HEK293 (cell line): ENCODE results near the gene MBD6.
A peak's percentile ranks its signal among the peaks of the same experiment; 100 is the strongest.

Experiments
- CTCF ChIA-PET: fragments of 350-600 bp; formaldehyde crosslinking; extraction: SDS; loops from one replicate; lab custom pipeline; 2021; ENCODE audit warnings: antibody characterized with exemption; lab: Yijun Ruan, JAX
- POLR2A ChIA-PET: fragments of 300-600 bp; formaldehyde crosslinking; extraction: SDS; loops from one replicate; lab custom pipeline; 2020; ENCODE audit warnings: antibody characterized with exemption, inconsistent platforms; lab: Yijun Ruan, JAX
- H3K27ac ChIP-seq: fragments of 200-500 bp; sonication (Bioruptor generic); 2 replicates; pipeline ENCODE4 v1.5.1; 2014; ENCODE audit warnings: low read depth, low read length, control low read depth, inconsistent platforms; ENCODE audit errors: extremely low read depth
- H3K36me3 ChIP-seq, 2 experiments: fragments of 200-500 bp in 1 of 2; sonication (Bioruptor generic) in 1 of 2; 1 replicate in 1 of 2; 2 replicates in 1 of 2; pipeline ENCODE4 v1.5.1; 2014 to 2017; ENCODE audit warnings: inconsistent platforms in 2 of 2, low read length in 2 of 2; ENCODE audit not compliant: control insufficient read depth in 2 of 2, insufficient read depth in 1 of 2
- H3K4me1 ChIP-seq: fragments of 200-500 bp; sonication (Bioruptor generic); 2 replicates; pipeline ENCODE4 v1.5.1; 2014; ENCODE audit warnings: mild to moderate bottlenecking, low read length, inconsistent platforms; ENCODE audit not compliant: control insufficient read depth, insufficient read depth
- H3K4me3 ChIP-seq: 2 replicates; pipeline ENCODE4 v1.5.1; 2011; ENCODE audit warnings: low read depth, mild to moderate bottlenecking, control low read depth, low read length, moderate library complexity
- H3K9me3 ChIP-seq: fragments of 200-500 bp; sonication (Bioruptor generic); 2 replicates; pipeline ENCODE4 v1.5.1; 2014; ENCODE audit warnings: low read depth, low read length, inconsistent platforms; ENCODE audit not compliant: control insufficient read depth, insufficient read depth
- FEZF1 ChIP-seq: fragments of 450-650 bp; formaldehyde crosslinking; IDR thresholded peaks from 2 replicates; pipeline ENCODE4 v1.5.1; 2016; ENCODE audit warnings: missing biosample characterization, missing genetic modification characterization
- GLI2 ChIP-seq: fragments of 450-650 bp; formaldehyde crosslinking; IDR thresholded peaks from 2 replicates; pipeline ENCODE4; 2017; ENCODE audit warnings: missing biosample characterization, missing genetic modification characterization, low read depth, borderline replicate concordance
- GLIS1 ChIP-seq: fragments of 450-650 bp; formaldehyde crosslinking; IDR thresholded peaks from 2 replicates; pipeline ENCODE4 v1.5.1; 2016; ENCODE audit warnings: missing biosample characterization, missing genetic modification characterization
- GLIS2 ChIP-seq: fragments of 450-650 bp; formaldehyde crosslinking; IDR thresholded peaks from 2 replicates; pipeline ENCODE4 v1.5.1; 2016; ENCODE audit warnings: missing biosample characterization, missing genetic modification characterization
- HOXD13 ChIP-seq: sonication (generic); formaldehyde crosslinking; IDR thresholded peaks from 2 replicates; pipeline ENCODE4 v1.8.0; 2022; ENCODE audit warnings: missing genetic modification reagents, borderline replicate concordance
- IKZF3 ChIP-seq: fragments of 450-650 bp; IDR thresholded peaks from 2 replicates; pipeline ENCODE4 v1.5.0; 2018; ENCODE audit warnings: missing biosample characterization, mild to moderate bottlenecking, missing genetic modification characterization, moderate library complexity
- MZF1 ChIP-seq: fragments of 450-650 bp; formaldehyde crosslinking; IDR thresholded peaks from 2 replicates; pipeline ENCODE4 v1.5.1; 2017; ENCODE audit warnings: missing biosample characterization, missing genetic modification characterization, borderline replicate concordance
- PRDM1 ChIP-seq: fragments of 450-650 bp; formaldehyde crosslinking; IDR thresholded peaks from 2 replicates; pipeline ENCODE4; 2016; ENCODE audit warnings: missing biosample characterization, missing genetic modification characterization
- WT1 ChIP-seq: fragments of 450-650 bp; formaldehyde crosslinking; IDR thresholded peaks from 2 replicates; pipeline ENCODE4 v1.5.1; 2016; ENCODE audit warnings: missing biosample characterization, missing genetic modification characterization
- ZBTB8A ChIP-seq: fragments of 450-650 bp; formaldehyde crosslinking; IDR thresholded peaks from 2 replicates; pipeline ENCODE4 v1.5.1; 2016; ENCODE audit warnings: missing biosample characterization, missing genetic modification characterization
- ZNF121 ChIP-seq: fragments of 450-650 bp; formaldehyde crosslinking; IDR thresholded peaks from 2 replicates; pipeline ENCODE4 v1.5.1; 2016; ENCODE audit warnings: missing biosample characterization, missing genetic modification characterization
- ZNF266 ChIP-seq: fragments of 450-650 bp; formaldehyde crosslinking; IDR thresholded peaks from 2 replicates; pipeline ENCODE4 v1.5.1; 2016; ENCODE audit warnings: missing biosample characterization, missing genetic modification characterization, low read depth
- ZNF394 ChIP-seq: fragments of 450-650 bp; formaldehyde crosslinking; IDR thresholded peaks from 2 replicates; pipeline ENCODE4 v1.5.1; 2016; ENCODE audit warnings: missing biosample characterization, missing genetic modification characterization, mild to moderate bottlenecking, moderate library complexity, borderline replicate concordance
- ZNF423 ChIP-seq: fragments of 450-650 bp; formaldehyde crosslinking; IDR thresholded peaks from 2 replicates; pipeline ENCODE4 v1.5.1; 2016; ENCODE audit warnings: missing biosample characterization, missing genetic modification characterization
- ZNF600 ChIP-seq: fragments of 450-650 bp; formaldehyde crosslinking; IDR thresholded peaks from 2 replicates; pipeline ENCODE4 v1.5.1; 2016; ENCODE audit warnings: missing biosample characterization, missing genetic modification characterization
- ZNF660 ChIP-seq: fragments of 450-650 bp; IDR thresholded peaks from 2 replicates; pipeline ENCODE4 v1.5.1; 2018; ENCODE audit warnings: missing biosample characterization, mild to moderate bottlenecking, missing genetic modification characterization
- ZSCAN30 ChIP-seq: fragments of 450-650 bp; IDR thresholded peaks from 2 replicates; pipeline ENCODE4 v1.5.1; 2018; ENCODE audit warnings: missing biosample characterization, mild to moderate bottlenecking, missing genetic modification characterization, moderate library complexity
- ZXDB ChIP-seq: fragments of 450-650 bp; formaldehyde crosslinking; IDR thresholded peaks from 2 replicates; pipeline ENCODE4 v1.5.1; 2016; ENCODE audit warnings: missing biosample characterization, missing genetic modification characterization
- TF ChIP-seq, protein P1 (sequence below): fragments of 450-650 bp; formaldehyde crosslinking; IDR thresholded peaks from 2 replicates; pipeline ENCODE4 v1.5.1; 2016; ENCODE audit warnings: missing biosample characterization, missing genetic modification characterization
- TF ChIP-seq, protein P2 (sequence below): fragments of 450-650 bp; IDR thresholded peaks from 2 replicates; pipeline ENCODE4 v1.5.1; 2018; ENCODE audit warnings: missing biosample characterization, mild to moderate bottlenecking, missing genetic modification characterization
- TF ChIP-seq, protein P3 (sequence below): fragments of 450-650 bp; formaldehyde crosslinking; IDR thresholded peaks from 2 replicates; pipeline ENCODE4 v1.5.1; 2016; ENCODE audit warnings: missing biosample characterization, missing genetic modification characterization
- TF ChIP-seq, protein P4 (sequence below): fragments of 450-650 bp; formaldehyde crosslinking; IDR thresholded peaks from 2 replicates; pipeline ENCODE4 v1.5.1; 2016; ENCODE audit warnings: missing biosample characterization, missing genetic modification characterization
- TF ChIP-seq, protein P5 (sequence below): sonication (generic); formaldehyde crosslinking; IDR thresholded peaks from 2 replicates; pipeline ENCODE4 v1.8.1; 2022; ENCODE audit warnings: mild to moderate bottlenecking, moderate library complexity, missing genetic modification reagents

The MBD6 gene

DNA sequence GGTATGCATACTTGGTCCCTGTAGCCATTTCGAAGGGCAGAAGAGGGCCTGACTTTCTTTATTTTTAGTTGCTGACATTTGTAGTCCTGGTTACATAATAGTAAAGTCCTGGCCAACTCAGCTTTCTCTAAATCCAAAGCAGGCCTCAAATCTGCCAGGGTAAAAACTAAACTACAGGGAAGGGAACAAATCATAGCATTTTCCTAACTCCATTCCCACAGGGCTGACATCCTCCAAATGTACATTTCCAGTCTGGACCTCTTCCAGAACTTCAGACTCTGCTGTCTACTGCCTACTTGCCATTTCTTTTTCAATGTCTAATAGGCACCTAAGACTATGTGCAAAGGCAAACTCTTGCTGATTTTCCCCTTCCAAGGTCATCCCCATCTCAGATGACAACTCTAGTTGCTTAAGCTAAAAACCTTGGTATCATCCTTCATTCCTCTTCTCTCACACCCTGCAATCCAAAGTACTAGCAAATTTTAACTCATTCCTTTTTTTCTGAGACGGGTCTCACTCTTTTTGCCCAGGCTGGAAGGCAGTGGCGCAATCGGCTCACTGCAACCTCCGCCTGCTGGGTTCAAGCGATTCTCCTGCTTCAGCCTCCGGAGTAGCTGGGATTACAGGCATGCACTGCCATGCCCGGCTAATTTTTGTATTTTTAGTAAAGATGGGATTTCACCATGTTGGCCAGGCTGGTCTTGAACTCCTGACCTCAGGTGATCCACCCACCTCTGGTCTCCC lies 4.3 kb upstream of the MBD6 start (continued):
- TF ChIP-seq, protein P1, sequence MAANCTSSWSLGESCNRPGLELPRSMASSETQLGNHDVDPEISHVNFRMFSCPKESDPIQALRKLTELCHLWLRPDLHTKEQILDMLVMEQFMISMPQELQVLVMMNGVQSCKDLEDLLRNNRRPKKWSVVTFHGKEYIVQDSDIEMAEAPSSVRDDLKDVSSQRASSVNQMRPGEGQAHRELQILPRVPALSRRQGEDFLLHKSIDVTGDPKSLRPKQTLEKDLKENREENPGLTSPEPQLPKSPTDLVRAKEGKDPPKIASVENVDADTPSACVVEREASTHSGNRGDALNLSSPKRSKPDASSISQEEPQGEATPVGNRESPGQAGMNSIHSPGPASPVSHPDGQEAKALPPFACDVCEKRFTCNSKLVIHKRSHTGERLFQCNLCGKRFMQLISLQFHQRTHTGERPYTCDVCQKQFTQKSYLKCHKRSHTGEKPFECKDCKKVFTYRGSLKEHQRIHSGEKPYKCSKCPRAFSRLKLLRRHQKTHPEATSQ (tag by site-specific recombination) = no peak
- TF ChIP-seq ZNF394 (tag by site-specific recombination) (peak; percentile 65; the same call in 1 of the 2 replicates), ZNF121 (no peak)

DNA sequence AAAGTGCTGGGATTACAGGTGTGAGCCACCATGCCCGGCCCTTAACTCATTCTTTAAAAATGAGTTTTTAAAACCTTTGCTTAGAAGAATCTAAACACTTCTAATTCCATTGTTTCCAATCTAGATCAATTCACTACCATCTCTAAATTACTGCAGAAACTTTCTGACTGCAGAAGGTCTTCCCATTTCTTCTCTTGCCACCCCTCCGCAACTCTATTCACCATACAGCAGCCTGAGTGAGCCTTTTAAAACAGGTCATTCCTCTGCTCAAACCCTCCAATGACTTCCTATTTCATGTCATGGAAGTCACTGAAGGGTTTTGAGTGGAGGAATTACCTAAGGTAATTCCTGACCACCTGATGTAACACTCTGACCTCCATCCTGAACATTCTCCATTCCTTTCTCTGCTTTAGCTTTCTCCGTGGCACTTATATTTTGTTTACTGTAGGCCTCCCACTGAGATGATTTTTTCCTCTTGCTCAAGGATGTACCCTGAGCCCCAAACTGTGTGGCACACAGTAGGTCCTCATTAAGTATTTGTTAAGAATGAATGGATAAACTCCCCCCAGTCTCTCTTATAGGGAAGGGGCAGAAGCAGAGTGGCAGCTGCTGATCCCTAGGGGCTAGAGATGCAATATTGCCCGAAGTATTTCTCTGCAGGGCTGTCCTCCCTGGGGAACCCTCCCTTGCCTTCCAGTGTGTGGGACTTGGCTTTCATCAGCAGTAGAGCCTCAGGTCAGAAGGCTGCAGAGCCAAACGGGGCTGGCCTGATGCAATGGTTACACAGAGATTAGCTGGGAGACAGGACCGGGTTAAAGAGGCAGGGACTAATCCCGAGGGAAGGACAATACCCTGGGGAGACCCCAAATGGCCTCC lies 3.5 kb upstream of the MBD6 start:
- 0 out of 2 replicates have a peak, but pooled peaks have one; percentile 9 for TF ChIP-seq ZNF660 (tag by site-specific recombination)
- peak; percentile 4; the same call in 1 of the 2 replicates for TF ChIP-seq ZXDB
- TF ChIP-seq PRDM1 (tag by site-specific recombination) = peak; percentile 92
- TF ChIP-seq GLI2 = no peak
- 0 out of 2 replicates have a peak, but pooled peaks have one; percentile 14 for TF ChIP-seq MZF1 (tag by site-specific recombination)
- TF ChIP-seq, protein P2, sequence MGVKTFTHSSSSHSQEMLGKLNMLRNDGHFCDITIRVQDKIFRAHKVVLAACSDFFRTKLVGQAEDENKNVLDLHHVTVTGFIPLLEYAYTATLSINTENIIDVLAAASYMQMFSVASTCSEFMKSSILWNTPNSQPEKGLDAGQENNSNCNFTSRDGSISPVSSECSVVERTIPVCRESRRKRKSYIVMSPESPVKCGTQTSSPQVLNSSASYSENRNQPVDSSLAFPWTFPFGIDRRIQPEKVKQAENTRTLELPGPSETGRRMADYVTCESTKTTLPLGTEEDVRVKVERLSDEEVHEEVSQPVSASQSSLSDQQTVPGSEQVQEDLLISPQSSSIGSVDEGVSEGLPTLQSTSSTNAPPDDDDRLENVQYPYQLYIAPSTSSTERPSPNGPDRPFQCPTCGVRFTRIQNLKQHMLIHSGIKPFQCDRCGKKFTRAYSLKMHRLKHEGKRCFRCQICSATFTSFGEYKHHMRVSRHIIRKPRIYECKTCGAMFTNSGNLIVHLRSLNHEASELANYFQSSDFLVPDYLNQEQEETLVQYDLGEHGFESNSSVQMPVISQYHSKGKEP = 0 out of 2 replicates have a peak, but pooled peaks have one; percentile 15
- TF ChIP-seq WT1 (tag by site-specific recombination) = peak; percentile 16; the same call in 1 of the 2 replicates
- peak; percentile 88; the same call in 1 of the 2 replicates for TF ChIP-seq FEZF1 (tag by site-specific recombination)
- TF ChIP-seq, protein P3, sequence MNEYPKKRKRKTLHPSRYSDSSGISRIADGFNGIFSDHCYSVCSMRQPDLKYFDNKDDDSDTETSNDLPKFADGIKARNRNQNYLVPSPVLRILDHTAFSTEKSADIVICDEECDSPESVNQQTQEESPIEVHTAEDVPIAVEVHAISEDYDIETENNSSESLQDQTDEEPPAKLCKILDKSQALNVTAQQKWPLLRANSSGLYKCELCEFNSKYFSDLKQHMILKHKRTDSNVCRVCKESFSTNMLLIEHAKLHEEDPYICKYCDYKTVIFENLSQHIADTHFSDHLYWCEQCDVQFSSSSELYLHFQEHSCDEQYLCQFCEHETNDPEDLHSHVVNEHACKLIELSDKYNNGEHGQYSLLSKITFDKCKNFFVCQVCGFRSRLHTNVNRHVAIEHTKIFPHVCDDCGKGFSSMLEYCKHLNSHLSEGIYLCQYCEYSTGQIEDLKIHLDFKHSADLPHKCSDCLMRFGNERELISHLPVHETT (tag by site-specific recombination) = no peak
- TF ChIP-seq, protein P4, sequence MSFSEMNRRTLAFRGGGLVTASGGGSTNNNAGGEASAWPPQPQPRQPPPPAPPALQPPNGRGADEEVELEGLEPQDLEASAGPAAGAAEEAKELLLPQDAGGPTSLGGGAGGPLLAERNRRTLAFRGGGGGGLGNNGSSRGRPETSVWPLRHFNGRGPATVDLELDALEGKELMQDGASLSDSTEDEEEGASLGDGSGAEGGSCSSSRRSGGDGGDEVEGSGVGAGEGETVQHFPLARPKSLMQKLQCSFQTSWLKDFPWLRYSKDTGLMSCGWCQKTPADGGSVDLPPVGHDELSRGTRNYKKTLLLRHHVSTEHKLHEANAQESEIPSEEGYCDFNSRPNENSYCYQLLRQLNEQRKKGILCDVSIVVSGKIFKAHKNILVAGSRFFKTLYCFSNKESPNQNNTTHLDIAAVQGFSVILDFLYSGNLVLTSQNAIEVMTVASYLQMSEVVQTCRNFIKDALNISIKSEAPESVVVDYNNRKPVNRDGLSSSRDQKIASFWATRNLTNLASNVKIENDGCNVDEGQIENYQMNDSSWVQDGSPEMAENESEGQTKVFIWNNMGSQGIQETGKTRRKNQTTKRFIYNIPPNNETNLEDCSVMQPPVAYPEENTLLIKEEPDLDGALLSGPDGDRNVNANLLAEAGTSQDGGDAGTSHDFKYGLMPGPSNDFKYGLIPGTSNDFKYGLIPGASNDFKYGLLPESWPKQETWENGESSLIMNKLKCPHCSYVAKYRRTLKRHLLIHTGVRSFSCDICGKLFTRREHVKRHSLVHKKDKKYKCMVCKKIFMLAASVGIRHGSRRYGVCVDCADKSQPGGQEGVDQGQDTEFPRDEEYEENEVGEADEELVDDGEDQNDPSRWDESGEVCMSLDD (tag by site-specific recombination) = no peak
- TF ChIP-seq ZBTB8A = no peak
- no peak for TF ChIP-seq GLIS2 (tag by site-specific recombination)
- peak; percentile 74 for TF ChIP-seq GLIS1
- TF ChIP-seq ZNF423 (tag by site-specific recombination) = peak; percentile 58; the same call in 1 of the 2 replicates
- TF ChIP-seq, protein P5, sequence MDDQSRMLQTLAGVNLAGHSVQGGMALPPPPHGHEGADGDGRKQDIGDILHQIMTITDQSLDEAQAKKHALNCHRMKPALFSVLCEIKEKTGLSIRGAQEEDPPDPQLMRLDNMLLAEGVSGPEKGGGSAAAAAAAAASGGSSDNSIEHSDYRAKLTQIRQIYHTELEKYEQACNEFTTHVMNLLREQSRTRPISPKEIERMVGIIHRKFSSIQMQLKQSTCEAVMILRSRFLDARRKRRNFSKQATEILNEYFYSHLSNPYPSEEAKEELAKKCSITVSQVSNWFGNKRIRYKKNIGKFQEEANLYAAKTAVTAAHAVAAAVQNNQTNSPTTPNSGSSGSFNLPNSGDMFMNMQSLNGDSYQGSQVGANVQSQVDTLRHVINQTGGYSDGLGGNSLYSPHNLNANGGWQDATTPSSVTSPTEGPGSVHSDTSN (CRISPR knock-in tag) = no peak
- TF ChIP-seq IKZF3 (tag by site-specific recombination) = peak; percentile 77
- TF ChIP-seq ZNF600 (tag by site-specific recombination) = peak; percentile 37; the same call in 1 of the 2 replicates
- TF ChIP-seq ZSCAN30 (tag by site-specific recombination) = peak; percentile 14; the same call in 1 of the 2 replicates
- TF ChIP-seq ZNF266 (tag by site-specific recombination) = 0 out of 2 replicates have a peak, but pooled peaks have one; percentile 29
- TF ChIP-seq HOXD13 = no peak
- CTCF ChIA-PET = interaction anchor here (1.4 kb wide), 1 partner anchor 65 kb away, joined by 5 read pairs; no protein-coding TSS in a partner anchor
- peaks cover 13% of the 10 kb centered on the region for H3K4me1 ChIP-seq
- POLR2A ChIA-PET = interaction anchor here (0.6 to 2.2 kb wide), 11 partner anchors 7 to 1216 kb away, joined by 3 to 13 read pairs (median 5); partner anchors contain the start of genes DCTN2 and GLI1
- no peaks in the 10 kb centered on the region for H3K9me3 ChIP-seq
- peak overlapping the region; percentile 86 for H3K27ac ChIP-seq
- peaks cover 21 to 57% of the 10 kb centered on the region in 2 experiments for H3K36me3 ChIP-seq
- H3K4me3 ChIP-seq = peak overlapping the region; percentile 79
